ENCODE results near the gene TMEM129.

Gene TMEM129

DNA sequence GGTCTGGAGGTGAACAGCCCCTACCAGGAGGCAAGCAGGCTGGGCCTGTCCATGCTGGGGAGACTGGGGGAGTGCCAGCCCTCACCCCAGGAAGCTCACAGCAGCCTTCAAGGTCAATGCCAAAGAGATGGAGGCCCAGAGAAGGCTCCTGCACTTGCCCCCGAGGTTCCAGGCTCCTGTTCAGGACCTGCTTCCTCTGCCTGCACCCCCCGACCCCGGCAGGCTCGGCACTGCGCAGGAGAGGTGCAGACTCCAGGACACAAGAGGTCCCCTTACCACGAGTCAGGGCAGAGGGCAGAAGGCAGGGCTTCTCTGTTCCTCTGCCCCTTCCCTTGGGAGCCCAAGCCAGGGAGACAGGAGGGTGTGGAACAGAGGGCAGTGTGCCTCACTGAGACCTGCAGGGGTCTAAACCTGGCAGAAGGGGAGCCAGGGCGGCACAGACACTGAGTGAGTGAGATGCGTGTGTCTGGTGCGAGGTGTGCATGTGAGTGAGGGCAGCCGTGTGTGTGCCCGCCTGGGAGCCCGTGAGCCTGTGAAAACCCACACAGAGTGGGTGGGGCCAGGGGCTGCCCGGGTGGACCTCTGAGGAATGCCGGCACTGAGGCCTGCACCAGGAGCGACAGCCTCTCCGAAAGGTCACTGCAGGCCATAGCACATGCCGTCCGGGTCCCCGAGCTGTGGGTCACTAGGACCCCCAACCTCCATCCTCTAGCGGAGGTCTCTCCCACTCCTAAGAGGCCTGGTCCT, 41.3 kb upstream of the TMEM129 start:
- no peaks in the 10 kb centered on the region for H3K36me3 ChIP-seq (ENCODE audit: insufficient read depth, low read length)
- H3K4me1 ChIP-seq (ENCODE audit: insufficient read depth, low read length): peaks cover 21% of the 10 kb centered on the region; the same call in 1 of the 2 replicates
- no peak overlapping the region for H3K9ac ChIP-seq (ENCODE audit: low read depth, low read length)
- no peaks in the 10 kb centered on the region for H3K9me3 ChIP-seq (ENCODE audit: control insufficient read depth, insufficient read depth, low read length)

DNA sequence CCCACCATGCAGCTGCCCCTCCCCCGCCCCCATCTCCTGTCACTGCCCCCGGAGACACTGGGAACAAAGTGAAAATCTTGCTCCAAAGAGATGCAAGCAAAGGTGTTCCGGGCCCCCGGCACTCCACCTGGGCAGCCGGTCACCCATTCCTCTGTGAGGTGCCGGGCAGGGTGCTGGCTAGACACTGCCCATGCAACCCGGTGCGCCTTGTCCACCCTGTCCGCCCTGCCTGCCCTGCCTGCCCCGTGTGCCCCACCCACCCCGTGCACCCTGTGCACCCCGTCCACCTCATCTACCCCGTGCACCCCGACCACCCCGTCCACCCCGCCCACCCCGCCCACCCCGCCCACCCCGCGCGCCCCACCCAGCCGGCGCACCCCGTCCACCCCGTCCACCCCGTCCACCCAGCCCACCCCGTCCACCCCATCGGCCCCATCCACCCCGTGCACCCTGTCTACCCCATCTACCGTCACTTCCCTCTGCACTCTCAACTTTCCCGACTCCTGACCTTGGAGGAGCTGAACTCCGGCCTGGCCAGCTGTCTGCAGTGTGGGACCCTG, 40.1 kb upstream of the TMEM129 start:
- H3K9ac ChIP-seq (ENCODE audit: low read depth, low read length): no peak overlapping the region
- no peaks in the 10 kb centered on the region for H3K9me3 ChIP-seq (ENCODE audit: control insufficient read depth, insufficient read depth, low read length)
- peaks cover 18% of the 10 kb centered on the region; the same call in 1 of the 2 replicates for H3K4me1 ChIP-seq (ENCODE audit: insufficient read depth, low read length)
- H3K36me3 ChIP-seq (ENCODE audit: insufficient read depth, low read length): no peaks in the 10 kb centered on the region

DNA sequence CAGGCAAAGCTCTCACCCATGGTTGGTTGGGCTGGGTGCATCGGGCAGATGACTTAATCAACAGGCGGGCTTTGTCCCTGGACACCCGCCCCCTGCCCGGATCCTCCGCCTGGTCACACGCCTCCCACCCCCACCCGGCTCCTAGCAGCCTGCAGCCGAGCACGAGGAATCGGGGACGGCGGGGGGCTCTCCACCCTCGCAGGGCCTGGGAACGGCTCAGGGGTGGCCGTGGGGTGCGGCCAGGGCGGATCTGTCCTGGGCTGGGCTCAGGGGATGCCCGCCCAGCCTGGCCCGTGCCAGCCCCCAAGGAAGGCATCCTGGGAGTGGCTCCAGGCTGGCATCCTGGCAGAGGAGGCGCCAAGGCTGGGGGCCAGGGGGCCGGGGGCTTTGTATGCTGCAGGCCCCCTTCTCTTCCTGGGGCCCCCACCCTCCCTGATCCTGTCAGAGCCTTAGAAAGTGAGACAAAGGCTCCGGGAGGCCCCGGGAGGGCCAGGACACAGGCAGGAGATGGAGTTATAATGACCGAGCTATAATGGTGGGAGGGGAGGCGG, 39.5 kb upstream of the TMEM129 start:
- no peaks in the 10 kb centered on the region for H3K36me3 ChIP-seq (ENCODE audit: insufficient read depth, low read length)

GRCh38 chr4:1759818-1760223, 38.7 kb upstream of the TMEM129 start:
- Histone ChIP-seq H3K9me3 (ENCODE audit: control insufficient read depth, insufficient read depth, low read length) (no peaks in the 10 kb centered on the region), H3K4me1 (ENCODE audit: insufficient read depth, low read length) (peaks cover 7% of the 10 kb centered on the region; the same call in 1 of the 2 replicates), H3K9ac (ENCODE audit: low read depth, low read length) (no peak overlapping the region), H3K36me3 (ENCODE audit: insufficient read depth, low read length) (no peaks in the 10 kb centered on the region)

More for the DNA sequence above, 39.5 kb upstream of the TMEM129 start:
- Histone ChIP-seq H3K9me3 (ENCODE audit: control insufficient read depth, insufficient read depth, low read length) (no peaks in the 10 kb centered on the region), H3K9ac (ENCODE audit: low read depth, low read length) (no peak overlapping the region), H3K4me1 (ENCODE audit: insufficient read depth, low read length) (peaks cover 12% of the 10 kb centered on the region; the same call in 1 of the 2 replicates)

DNA sequence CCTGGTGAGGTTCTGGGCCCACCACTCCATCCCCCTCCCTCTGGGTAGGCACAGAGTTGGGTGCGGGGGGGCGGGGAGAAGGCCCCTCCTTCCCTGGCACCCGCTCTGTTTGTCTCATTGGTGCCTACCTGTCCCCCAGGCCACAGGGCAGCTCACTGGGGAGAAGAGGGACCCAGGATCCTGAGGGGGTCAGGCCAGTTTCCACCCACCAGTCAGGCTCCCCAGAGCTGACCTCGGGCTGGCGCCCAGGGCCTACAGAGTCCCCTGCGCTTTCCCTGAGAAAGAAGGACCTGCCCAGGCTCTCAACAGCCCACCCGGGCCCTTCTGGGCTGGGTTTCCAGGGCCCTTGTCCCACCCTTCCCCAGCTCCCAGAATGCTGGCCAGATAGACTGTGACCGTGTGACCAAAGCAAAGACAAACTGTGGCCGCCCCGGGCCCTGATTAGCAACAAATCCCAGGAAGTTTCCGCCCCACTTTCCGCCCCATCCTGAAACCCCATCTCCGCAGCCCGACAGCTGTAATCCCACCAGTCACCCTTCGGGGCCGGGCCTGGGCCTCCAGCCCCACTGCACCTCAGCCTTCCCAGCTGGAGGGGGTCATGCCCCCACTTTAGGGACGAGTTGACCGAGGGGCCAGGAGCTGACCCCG, 38.2 kb upstream of the TMEM129 start:
- Histone ChIP-seq H3K9me3 (ENCODE audit: control insufficient read depth, insufficient read depth, low read length) (no peaks in the 10 kb centered on the region), H3K36me3 (ENCODE audit: insufficient read depth, low read length) (no peaks in the 10 kb centered on the region), H3K4me1 (ENCODE audit: insufficient read depth, low read length) (peaks cover 7% of the 10 kb centered on the region; the same call in 1 of the 2 replicates), H3K9ac (ENCODE audit: low read depth, low read length) (no peak overlapping the region)

DNA sequence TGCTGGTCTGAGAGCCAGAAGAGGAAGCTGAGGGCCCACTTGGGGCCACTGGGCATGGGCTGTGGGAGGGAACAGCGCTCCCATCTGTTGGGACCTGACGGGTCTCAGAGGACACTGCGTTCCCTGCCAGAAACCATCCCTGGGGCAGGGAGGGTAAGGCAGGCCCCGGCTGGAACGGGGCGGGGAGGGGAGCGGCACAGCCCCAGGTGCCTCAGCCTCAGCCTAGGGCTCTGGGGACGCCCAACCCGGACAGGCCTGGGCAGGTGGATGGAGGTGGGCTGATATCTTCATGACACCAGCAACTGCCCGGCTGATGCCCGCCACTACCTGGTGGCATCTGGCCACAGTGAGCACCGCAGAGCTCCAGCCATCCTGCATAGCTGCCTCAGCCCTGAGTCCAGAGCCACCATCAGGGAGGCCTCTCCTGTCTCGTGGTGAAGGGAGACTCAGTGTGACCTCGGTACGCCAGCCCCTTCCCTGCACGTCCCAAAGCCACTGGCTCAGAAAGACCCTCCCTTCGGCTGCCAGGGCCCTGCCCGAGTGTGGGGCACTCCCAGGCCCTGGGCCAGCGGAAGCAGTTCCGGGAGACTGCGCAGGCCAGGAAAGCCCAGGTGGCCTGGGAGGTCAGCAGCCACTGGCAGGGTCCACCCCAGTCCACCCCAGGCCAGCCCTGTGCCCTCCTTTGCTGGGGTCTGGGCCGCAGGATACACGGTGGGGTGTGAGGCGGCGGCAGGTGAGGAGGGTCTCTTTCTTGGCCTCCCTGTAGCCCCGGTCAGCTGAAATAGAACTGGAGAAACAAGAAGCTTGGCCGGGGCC, 37.4 kb upstream of the TMEM129 start:
- Histone ChIP-seq H3K36me3 (ENCODE audit: insufficient read depth, low read length) (no peaks in the 10 kb centered on the region), H3K9me3 (ENCODE audit: control insufficient read depth, insufficient read depth, low read length) (no peaks in the 10 kb centered on the region), H3K4me1 (ENCODE audit: insufficient read depth, low read length) (peaks cover 7% of the 10 kb centered on the region; the same call in 1 of the 2 replicates), H3K9ac (ENCODE audit: low read depth, low read length) (no peak overlapping the region)

- H3K9me3 ChIP-seq (ENCODE audit: control insufficient read depth, insufficient read depth, low read length): no peaks in the 10 kb centered on the region
- H3K36me3 ChIP-seq (ENCODE audit: insufficient read depth, low read length): no peaks in the 10 kb centered on the region
- H3K4me1 ChIP-seq (ENCODE audit: insufficient read depth, low read length): peaks cover 8% of the 10 kb centered on the region; the same call in 1 of the 2 replicates
- no peak overlapping the region for H3K9ac ChIP-seq (ENCODE audit: low read depth, low read length)
These were observed 36.7 kb upstream of the TMEM129 start for GRCh38 chr4:1757836-1758235.

GRCh38 chr4:1756893-1757779, 36.0 kb upstream of the TMEM129 start:
- no peaks in the 10 kb centered on the region for H3K36me3 ChIP-seq (ENCODE audit: insufficient read depth, low read length)
- peaks cover 15% of the 10 kb centered on the region for H3K4me1 ChIP-seq (ENCODE audit: insufficient read depth, low read length)
- no peaks in the 10 kb centered on the region for H3K9me3 ChIP-seq (ENCODE audit: control insufficient read depth, insufficient read depth, low read length)
- H3K9ac ChIP-seq (ENCODE audit: low read depth, low read length): no peak overlapping the region

DNA sequence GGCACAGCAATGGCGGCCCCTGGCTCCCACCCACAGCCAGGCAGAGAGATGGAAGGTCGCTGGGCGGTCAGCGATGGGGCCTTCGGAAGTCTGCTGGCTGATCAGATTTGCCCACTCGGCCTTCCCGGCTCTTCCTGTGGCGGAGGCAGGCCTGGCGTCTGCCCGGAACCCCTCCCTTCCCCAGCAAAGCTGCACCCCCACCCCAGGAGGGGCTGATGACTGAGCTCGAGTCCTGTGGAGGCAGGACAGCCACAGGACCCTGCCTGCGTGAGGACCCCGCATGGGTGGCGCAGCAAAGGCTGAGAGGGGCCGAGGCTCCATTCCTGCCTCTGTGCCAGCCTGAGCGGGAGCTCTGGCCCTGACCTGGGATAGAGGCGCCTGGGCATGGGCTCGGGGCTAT, 35.0 kb upstream of the TMEM129 start:
- H3K36me3 ChIP-seq (ENCODE audit: insufficient read depth, low read length): no peaks in the 10 kb centered on the region
- peaks cover 20% of the 10 kb centered on the region for H3K4me1 ChIP-seq (ENCODE audit: insufficient read depth, low read length)
- no peaks in the 10 kb centered on the region for H3K9me3 ChIP-seq (ENCODE audit: control insufficient read depth, insufficient read depth, low read length)
- no peak overlapping the region for H3K9ac ChIP-seq (ENCODE audit: low read depth, low read length)

DNA sequence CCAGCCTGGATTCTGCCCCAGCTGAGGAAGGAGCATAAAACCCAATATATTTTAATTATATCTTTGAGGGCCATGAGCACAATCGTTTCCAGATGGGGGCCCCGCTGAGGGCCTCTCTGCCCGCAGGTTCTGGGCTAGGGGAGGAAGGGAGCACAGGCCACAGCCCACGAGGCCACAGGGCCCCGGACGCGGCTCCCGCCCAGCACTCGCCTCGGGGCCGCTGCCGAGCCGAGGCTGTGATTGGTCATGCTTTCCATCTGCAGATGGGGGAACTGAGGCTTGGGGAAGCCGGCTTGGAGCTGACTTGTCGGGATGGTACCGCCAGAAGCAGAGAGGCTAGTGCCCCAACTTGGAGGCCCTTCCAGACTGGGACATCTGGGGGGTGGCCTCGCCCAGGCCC, 34.2 kb upstream of the TMEM129 start:
- peaks cover 19% of the 10 kb centered on the region for H3K4me1 ChIP-seq (ENCODE audit: insufficient read depth, low read length)
- no peak overlapping the region for H3K9ac ChIP-seq (ENCODE audit: low read depth, low read length)
- H3K9me3 ChIP-seq (ENCODE audit: control insufficient read depth, insufficient read depth, low read length): no peaks in the 10 kb centered on the region
- H3K36me3 ChIP-seq (ENCODE audit: insufficient read depth, low read length): no peaks in the 10 kb centered on the region

DNA sequence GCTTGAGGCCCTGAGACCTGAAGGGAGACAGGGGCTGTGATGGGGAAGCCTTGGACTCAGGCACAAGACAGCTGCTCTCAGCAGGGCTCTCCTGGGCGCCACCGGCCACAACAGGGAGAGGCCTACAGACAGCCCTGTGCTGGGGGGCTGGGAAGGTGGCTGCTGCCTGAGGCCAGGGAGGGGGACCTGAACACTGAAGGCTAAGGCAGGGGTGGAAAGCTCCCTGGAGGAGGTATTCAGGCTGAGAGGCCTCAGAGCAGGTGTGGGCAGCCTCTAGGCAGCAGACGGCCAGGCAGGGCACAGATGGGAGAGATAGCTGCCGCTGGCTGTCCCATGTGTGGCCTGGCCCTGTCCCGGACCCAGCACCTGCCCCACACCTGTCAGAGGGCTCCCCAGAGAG, 33.2 kb upstream of the TMEM129 start:
- Histone ChIP-seq H3K4me1 (ENCODE audit: insufficient read depth, low read length) (peaks cover 13% of the 10 kb centered on the region), H3K36me3 (ENCODE audit: insufficient read depth, low read length) (no peaks in the 10 kb centered on the region), H3K9ac (ENCODE audit: low read depth, low read length) (no peak overlapping the region), H3K9me3 (ENCODE audit: control insufficient read depth, insufficient read depth, low read length) (no peaks in the 10 kb centered on the region)

DNA sequence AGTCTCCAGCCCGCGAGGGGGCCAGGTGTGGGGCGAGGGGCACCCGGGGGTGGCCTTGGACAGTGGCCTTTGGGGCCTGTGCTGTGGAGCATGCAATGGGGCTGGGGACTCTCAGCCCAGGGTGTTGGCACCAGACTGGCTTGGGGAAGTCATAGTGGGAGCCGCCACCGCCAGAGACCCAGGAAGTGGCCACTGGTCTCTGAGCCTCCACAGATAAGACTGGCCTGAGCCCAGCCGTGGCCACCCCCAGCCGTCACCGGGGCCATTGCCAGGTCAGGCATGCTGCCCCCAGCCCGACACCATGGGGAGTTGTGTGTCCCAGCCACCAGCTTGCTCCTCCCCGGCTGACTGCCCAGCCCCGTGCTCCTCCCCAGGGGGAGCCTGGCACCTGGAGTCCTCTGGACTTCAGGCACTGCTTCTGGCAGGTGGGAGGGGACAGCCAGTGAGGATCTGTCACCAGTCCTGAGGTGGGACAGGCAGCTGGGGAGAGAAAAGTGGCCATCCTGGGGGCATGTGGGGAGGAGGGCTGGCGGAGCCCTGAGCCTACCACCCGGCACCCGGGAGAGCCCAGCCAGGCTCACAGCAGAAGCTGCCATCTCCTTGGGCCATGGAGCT, 32.7 kb upstream of the TMEM129 start:
- Histone ChIP-seq H3K36me3 (ENCODE audit: insufficient read depth, low read length) (no peaks in the 10 kb centered on the region), H3K4me1 (ENCODE audit: insufficient read depth, low read length) (peaks cover 13% of the 10 kb centered on the region), H3K9me3 (ENCODE audit: control insufficient read depth, insufficient read depth, low read length) (no peaks in the 10 kb centered on the region), H3K9ac (ENCODE audit: low read depth, low read length) (no peak overlapping the region)

DNA sequence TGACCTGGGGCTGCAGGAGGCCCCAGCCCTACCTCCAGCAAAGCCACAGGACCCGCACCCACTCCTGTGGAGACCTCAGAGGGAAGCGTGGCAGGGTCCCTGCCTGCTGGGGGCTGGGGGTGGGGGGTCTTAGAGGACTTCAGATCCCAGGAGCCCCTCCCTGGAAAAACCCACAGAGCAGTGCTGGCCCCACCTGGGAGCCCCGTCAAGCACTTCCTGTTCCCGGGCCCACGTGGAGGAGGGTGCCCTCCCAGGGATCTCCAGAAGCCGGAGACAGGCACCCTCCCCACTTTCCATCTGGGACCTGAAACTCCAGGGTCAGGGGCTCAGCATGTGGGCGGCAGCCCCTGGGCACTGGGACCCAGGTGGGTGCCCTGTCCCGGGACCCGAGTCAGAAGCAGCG, 32.2 kb upstream of the TMEM129 start:
- Histone ChIP-seq H3K9me3 (ENCODE audit: control insufficient read depth, insufficient read depth, low read length) (no peaks in the 10 kb centered on the region), H3K9ac (ENCODE audit: low read depth, low read length) (no peak overlapping the region)

More for the DNA sequence above, 32.2 kb upstream of the TMEM129 start:
- H3K36me3 ChIP-seq (ENCODE audit: insufficient read depth, low read length): no peaks in the 10 kb centered on the region
- peaks cover 13% of the 10 kb centered on the region for H3K4me1 ChIP-seq (ENCODE audit: insufficient read depth, low read length)

Measured in ES-I3 (cell line).